GM21619 (cell line): ENCODE data around the gene CD40.

Experiments
- ATAC-seq: cut with Tn5 transposase; IDR thresholded peaks from one replicate; pipeline ENCODE4 v1.9.1; 2021; ENCODE audit not compliant: unreplicated experiment

The CD40 gene

DNA sequence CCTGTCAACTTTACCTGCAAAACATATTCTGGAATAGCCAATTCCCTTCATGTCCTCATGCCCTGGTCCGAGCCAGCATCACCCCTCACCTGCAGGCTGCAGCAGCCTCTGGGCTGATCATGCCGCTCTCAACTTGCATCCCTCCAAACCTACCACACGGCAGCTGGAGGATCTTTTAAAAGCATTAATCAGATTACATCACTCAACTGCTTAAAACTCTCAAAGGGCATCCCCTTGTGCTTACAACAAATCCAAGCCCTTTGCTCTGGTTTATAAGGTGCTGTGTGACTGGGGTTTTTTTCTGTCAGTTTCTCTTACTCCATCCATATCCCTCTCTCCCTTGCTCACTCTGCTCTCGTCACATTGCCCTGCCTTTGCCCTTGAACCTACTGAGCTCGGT is 24.0 kb downstream of the CD40 start:
- no peak for ATAC-seq

- no peak for ATAC-seq
Measured at GRCh38 chr20:46144432-46145025, 26.4 kb downstream of the CD40 start.

DNA sequence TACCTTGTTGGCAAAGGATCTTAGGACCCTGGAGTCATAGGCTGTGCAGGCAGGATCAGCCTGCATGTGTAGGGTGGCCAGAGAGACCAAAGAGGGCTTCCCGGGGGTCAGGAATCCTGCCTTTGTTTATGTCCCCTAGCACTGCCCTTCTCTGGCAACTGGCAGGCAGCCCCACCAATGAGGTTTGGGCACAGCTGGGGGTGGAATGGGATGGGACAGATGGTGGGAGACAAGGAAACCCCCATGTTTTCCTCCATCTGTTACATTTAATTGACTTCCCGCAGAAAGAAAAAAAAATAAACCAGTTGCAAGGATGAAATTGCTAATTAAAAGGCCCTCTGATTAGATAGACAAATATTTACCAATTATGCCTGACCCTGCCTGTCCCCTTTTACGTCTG is 27.6 kb downstream of the CD40 start:
- ATAC-seq: no peak

DNA sequence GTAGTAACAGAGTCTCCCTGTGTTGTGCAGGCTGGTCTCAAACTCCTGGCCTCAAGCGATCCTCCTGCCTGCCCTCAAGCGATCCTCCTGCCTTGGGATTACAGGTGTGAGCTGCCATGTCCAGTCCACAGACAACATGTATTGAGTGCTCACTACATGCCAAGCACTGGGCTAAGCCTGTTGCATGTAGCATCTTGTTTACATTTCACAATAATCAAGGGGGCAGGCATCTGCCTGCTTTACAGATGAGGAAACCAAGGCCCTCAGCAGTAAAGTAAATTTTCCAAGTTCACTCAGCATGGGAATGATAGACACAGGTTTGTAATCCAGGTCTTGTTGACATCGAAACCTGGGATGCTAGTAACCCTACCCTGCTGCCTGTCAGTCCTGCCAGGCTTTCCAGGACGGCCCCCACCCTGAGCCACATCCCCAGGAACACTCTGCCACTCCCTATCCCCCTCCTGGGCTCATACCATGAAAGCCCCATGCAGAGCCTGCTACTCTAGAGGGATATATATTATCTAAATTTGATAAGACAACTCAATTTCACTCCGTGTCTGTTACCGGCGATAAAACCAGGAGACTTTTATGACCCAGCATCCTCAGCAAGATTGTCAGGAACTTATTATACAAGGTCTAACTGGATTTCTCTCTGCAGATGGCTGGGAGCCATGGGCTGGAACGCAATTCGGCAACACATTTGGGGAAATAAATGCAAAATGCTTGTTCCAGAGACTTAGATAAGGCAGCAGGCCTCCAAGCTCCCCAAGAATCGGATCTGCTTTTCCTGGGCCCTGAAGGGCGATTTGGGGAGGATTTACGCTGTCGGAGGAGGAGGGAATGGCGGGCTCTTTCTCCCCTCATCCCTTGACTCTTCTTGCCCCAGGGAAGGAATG is 30.4 kb downstream of the CD40 start:
- ATAC-seq: no peak

GRCh38 chr20:46150943-46151342 is 32.8 kb downstream of the CD40 start:
- no peak for ATAC-seq

DNA sequence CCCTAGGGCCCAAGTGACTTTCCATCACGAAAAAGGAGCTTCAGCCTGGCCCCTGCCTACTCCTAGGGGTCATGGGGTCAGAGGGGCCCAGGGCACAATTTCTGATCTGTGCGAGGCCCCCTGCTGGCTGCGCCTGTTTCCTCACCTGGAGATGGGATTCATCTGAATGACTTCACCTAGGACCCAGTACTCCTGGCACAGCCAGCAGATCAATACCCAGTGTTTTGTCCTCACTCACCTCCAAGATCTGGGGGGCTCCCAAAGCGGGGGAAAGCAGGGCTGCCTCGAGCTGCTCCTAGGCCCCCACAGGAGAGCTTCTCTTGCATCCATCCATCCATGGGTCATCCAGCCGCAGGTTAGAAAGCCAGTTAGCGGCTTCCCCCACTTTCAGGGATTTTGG is 33.8 kb downstream of the CD40 start:
- ATAC-seq: no peak

DNA sequence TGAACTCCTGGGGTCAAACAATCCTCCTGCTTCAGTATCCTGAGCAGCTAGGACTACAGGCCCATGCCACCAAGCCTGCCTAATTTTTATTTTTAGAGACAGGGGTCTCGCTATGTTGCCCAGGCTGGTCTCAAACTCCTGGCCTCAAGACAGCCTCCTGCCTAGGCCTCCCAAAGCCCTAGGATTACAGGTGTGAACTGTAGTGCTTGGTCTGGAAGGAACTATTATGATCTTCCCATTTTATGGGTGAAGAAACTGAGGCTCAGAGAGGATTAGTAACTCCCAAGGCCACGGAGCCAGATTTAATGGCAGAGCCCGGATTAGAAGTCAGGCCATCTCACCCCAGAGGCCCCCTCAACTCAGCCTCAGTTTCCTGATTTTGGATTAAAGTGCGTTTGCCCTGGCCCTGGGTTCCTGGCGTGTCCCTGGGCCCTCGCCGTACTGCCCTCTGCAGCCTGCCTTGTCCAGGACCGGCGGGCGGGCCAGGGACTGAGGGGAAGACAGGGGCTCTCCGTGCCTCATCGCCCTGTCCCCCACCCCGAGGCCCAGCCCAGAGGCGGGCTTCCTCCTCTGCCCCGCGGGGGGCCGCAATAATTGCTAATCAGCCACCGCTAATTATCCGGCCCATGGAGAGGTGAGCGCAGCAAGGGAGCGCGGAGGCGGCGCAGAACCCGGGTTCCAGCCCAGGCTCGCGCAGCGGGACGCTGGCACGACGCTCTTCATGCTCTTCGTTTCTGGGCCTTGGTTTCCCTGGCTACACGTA is 34.9 kb downstream of the CD40 start:
- ATAC-seq: no peak

GRCh38 chr20:46154305-46154704 is 36.2 kb downstream of the CD40 start:
- ATAC-seq: no peak

GRCh38 chr20:46154796-46155195 is 36.7 kb downstream of the CD40 start:
- ATAC-seq: no peak

- no peak for ATAC-seq
Measured at GRCh38 chr20:46156065-46156464, 38.0 kb downstream of the CD40 start.

DNA sequence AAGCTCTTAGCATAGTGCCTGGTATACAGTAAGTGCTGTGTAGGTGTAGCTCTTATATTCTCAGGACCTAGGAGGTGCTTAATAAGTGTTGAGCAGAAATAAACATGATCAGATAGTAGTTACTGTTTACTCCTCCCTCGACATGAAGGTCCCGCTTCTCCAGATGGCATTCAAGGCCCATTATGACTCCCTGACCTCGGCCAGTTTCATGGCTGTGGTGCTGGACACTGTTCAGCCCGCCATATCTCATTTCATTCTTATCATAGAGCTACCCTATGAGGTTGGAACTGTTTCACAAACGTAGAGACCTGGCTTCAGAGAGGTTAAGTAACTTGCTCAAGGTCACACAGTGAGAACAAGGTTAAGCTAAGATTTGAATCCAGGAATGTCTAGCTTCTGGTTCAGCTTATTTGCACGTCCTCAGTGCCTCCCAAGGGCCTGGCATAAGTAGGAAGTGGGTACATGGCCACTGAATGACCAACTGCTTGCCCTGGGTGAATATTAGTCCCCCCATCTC is 39.0 kb downstream of the CD40 start:
- no peak for ATAC-seq

DNA sequence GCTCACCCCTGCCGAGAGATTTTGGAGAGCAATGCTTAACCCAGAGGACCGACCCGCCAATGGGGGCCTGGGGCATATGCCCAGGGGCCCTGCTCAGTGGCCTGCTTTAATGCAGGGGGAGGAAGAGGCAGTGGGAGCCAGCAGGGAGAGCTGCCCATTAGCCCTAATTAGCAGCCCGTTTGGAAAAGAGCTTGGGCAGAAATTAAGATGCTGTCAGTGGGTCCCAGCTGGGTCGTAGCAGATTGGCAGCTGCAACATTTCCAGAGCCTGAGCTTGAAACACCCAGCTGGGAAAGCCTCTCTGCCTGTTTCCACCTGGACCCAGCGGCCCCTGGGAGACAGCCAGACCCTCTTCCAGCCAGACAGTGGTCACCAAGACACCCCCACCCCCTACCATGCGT is 39.5 kb downstream of the CD40 start:
- no peak for ATAC-seq

- ATAC-seq: no peak
Measured at GRCh38 chr20:46158476-46158987, 40.4 kb downstream of the CD40 start.

GRCh38 chr20:46159101-46159897 is 41.2 kb downstream of the CD40 start:
- no peak for ATAC-seq

DNA sequence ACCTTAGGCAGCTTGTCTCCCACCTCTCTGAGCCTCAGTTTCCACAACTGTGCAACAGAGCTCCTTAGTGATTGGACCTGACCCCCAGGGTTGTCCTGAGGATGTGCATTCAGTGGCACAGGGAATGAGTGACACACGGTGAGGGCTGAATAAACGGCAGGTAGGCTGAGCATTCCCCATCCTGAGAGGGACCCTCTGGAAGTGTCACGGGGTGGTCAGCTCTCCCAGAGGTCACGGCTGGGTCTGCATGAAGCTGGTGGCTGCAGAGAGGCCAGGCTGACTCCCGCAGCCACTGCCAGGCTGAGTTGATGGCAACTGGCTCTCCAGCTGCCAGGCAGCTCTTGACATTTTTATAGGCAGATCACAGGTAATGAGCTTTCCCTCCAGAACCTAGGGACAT is 42.5 kb downstream of the CD40 start:
- ATAC-seq: no peak

DNA sequence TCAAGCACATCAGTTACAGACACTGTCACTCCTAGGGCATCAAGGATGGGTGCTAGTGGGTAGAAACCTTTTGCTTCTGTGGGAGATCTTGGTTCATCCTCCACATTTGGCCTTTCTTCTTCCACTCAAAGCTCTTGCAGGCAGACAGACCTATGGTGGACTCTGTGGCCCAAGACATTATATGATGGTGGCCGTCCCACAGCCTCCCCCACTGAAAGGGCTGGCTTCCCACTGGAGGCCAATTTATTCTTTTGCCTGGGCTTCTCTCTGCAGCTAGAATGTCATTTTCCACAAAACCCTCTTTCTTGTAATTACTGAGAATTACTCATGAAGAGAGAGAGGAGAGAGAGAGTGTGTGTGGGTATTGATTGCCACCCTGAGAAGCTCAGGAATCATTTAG is 43.8 kb downstream of the CD40 start:
- ATAC-seq: no peak

- no peak for ATAC-seq
Measured at GRCh38 chr20:46164254-46164653, 46.1 kb downstream of the CD40 start.

DNA sequence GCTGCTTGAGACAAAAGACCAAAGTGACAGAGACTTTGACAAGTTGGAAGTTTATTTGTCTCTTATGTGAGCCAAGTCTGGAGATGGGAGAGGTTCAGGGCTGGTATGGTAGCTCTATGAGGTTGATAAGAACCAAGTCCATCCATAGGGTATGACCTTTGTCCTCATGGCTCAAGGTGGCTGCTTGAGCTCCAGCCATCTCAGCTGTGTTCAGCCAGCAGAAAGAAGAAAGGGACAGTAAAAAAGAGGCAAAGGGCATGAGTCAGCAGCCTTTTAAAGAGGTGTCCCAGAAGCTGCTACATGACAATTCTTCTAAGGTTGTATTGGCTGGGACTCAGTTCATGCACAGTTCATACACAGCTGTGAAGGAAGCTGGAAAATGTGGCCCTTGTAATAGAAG is 49.0 kb downstream of the CD40 start:
- ATAC-seq: no peak

DNA sequence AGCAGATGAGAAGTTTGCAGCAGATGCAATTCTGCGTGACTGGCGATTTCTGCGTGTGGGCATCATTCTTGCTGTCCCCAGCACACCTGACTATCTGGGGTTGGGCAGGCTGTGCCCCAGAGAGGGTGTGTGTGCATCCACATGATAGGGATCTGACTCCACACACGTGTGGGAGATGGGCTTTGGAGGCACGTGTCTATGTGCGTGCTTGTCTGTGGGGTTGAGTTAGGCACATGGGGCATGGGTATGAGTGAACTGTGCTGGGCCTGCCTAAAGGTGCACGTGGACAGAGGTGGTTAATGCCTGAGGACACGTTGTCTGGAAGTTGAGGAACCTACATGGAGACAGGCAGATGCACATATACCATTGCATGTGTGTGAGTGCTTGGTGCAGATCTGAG is 50.3 kb downstream of the CD40 start:
- no peak for ATAC-seq

DNA sequence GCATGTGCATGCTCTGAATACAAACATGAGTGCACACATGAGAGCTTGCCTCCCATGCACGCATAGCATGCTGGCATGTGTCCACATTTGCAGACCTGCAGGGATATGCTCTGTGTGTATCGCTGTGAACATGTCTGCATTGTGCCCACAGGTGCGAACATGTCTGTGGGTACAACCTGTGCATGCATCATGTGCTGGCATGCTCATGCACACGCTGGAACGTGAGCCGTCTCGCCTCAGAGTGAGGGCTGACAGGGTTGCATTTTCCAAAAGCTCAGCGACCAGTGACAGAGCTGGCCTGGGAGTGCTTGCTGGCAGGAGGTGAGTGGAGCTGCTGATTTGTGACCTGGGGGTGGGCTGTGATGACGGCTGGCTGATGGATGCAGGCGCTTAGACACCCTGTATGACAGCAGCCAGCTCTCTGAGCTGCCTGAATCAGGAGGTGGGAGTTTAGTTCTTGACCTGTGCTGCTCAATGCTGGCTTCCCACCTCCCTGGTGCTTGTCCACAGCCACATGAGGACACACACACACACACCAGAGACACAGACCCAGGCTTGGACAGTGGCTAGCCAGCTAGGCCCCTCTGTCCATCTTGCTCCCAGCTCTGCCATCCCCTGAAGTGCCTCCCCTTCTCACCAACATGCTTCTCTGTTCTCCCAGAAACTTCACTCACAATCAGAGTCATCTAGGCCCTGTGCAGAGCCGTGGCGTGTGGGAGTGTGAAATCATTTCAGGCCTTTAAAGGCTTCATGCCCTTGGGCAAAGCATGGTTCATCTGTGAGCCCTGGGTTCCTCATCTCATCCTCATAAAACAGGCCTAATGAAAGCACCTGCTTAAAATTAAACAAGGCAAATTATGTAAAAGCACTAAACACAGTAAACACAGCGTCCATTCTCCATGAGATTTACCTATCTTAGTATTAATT is 51.4 kb downstream of the CD40 start:
- no peak for ATAC-seq
